NT2/D1 (cell line): Measurements from ENCODE around the gene RNASE13.

Experiments
- SUZ12 ChIP-seq: IDR thresholded peaks from 2 replicates; pipeline ENCODE4 v1.6.1; 2011; ENCODE audit not compliant: insufficient read length, insufficient read depth; ENCODE audit errors: extremely low read depth
- YY1 ChIP-seq: IDR thresholded peaks from 2 replicates; pipeline ENCODE4 v1.6.1; 2011; ENCODE audit not compliant: insufficient read length, insufficient read depth
- ZNF274 ChIP-seq: IDR thresholded peaks from 2 replicates; pipeline ENCODE4 v1.6.1; 2011; ENCODE audit warnings: mild to moderate bottlenecking, low read depth, low read length

- TF ChIP-seq ZNF274 (no peak), YY1 (no peak), SUZ12 (no peak)
Measured at GRCh38 chr14:21069388-21070082, 34.9 kb upstream of the RNASE13 start.
